HG02973 (cell line): ENCODE measurements around the gene VPS26A.

Experiments used
- ATAC-seq: cut with Tn5 transposase; IDR thresholded peaks from one replicate; pipeline ENCODE4 v1.9.1; 2021; ENCODE audit warnings: moderate library complexity; ENCODE audit not compliant: unreplicated experiment

The VPS26A gene

GRCh38 chr10:69218831-69219230 lies 94.9 kb downstream of the VPS26A start:
- no peak for ATAC-seq

GRCh38 chr10:69220041-69220451 lies 96.1 kb downstream of the VPS26A start, which contains the start of gene HKDC1:
Gene HKDC1, plus strand, starts transcription at chr10:69220332. Its CDS starts 104 bp downstream, at chr10:69220436.
- no peak for ATAC-seq

- no peak for ATAC-seq
Measured at GRCh38 chr10:69220507-69220906, 96.5 kb downstream of the VPS26A start.
